Measurements from ENCODE around the gene CANX.
"Not testable (repeated sequence)": the region's sequence is repeated elsewhere in the genome, so short reads cannot be mapped to it uniquely, and the experiment has no call there.

Gene CANX, protein sequence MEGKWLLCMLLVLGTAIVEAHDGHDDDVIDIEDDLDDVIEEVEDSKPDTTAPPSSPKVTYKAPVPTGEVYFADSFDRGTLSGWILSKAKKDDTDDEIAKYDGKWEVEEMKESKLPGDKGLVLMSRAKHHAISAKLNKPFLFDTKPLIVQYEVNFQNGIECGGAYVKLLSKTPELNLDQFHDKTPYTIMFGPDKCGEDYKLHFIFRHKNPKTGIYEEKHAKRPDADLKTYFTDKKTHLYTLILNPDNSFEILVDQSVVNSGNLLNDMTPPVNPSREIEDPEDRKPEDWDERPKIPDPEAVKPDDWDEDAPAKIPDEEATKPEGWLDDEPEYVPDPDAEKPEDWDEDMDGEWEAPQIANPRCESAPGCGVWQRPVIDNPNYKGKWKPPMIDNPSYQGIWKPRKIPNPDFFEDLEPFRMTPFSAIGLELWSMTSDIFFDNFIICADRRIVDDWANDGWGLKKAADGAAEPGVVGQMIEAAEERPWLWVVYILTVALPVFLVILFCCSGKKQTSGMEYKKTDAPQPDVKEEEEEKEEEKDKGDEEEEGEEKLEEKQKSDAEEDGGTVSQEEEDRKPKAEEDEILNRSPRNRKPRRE

DNA sequence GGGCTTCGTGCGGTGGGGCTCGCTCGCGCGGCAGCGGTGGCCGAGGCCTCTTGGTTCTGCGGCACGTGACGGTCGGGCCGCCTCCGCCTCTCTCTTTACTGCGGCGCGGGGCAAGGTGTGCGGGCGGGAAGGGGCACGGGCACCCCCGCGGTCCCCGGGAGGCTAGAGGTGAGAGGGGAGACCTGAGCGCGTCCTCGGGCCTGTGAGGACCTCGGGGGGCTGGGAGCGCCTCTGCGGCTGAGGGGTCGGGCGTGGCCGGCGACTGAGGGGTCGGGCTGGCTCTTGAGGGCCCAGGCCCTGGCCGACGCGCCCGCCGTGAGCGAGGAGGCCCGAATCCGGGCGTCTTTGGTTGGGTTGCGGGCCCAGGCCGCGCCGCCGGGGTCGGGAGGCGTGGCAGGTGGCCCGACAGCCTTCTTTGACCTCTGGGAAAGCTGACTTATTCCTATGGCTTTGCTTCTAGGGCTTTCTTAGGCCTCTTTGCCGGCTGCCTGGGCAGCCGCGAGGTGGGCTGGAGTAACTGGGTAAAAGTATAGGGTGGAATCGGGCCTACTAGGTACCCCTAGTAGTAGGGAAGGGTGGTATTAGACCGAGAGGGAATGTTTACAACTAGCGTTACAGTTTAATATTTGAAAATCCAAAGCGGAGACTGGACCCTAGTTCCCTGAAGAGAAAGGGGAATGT lies at the start of gene CANX:
TSS of gene CANX (plus strand) at position 33 of the 681 bp plus-strand sequence. CDS start 6,715 bp downstream, outside the sequence.
- Histone ChIP-seq H3K27ac (ENCODE audit: low read depth, low read length) (peak within 1 kb of the TSS; percentile 68), H3K9me2 (replicated peaks; ENCODE audit: control insufficient read depth, low read length) (no peaks in the 10 kb centered on the region), H3K9me3 (ENCODE audit: control insufficient read depth, insufficient read depth, low read length) (no peaks in the 10 kb centered on the region), H3K79me2 (ENCODE audit: control insufficient read depth, low read length) (peaks cover 64% of the 10 kb centered on the region), H4K20me1 (ENCODE audit: control insufficient read depth, insufficient read depth, low read depth, low read length) (peaks cover 24% of the 10 kb centered on the region), H3K4me2 (ENCODE audit: low read length) (peak within 1 kb of the TSS; percentile 90), H3F3A (ENCODE audit: control insufficient read depth, insufficient read depth) (no peaks in the 10 kb centered on the region; the same call in 1 of the 2 replicates), H3K36me3 (ENCODE audit: control insufficient read depth, low read length) (peaks cover 50% of the 10 kb centered on the region), H3K4me3 (ENCODE audit: low read length) (peak within 1 kb of the TSS; percentile 96), H3K27me3 (ENCODE audit: control insufficient read depth, low read length) (no peaks in the 10 kb centered on the region), H3K4me1 (ENCODE audit: control insufficient read depth, low read length) (peaks cover 38% of the 10 kb centered on the region)
- TF ChIP-seq EZH2phosphoT487 (IDR thresholded peaks at IDR 0.05; ENCODE audit: borderline replicate concordance, low read length) = no peak
- TF ChIP-seq, protein P1, sequence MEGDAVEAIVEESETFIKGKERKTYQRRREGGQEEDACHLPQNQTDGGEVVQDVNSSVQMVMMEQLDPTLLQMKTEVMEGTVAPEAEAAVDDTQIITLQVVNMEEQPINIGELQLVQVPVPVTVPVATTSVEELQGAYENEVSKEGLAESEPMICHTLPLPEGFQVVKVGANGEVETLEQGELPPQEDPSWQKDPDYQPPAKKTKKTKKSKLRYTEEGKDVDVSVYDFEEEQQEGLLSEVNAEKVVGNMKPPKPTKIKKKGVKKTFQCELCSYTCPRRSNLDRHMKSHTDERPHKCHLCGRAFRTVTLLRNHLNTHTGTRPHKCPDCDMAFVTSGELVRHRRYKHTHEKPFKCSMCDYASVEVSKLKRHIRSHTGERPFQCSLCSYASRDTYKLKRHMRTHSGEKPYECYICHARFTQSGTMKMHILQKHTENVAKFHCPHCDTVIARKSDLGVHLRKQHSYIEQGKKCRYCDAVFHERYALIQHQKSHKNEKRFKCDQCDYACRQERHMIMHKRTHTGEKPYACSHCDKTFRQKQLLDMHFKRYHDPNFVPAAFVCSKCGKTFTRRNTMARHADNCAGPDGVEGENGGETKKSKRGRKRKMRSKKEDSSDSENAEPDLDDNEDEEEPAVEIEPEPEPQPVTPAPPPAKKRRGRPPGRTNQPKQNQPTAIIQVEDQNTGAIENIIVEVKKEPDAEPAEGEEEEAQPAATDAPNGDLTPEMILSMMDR (IDR thresholded peaks at IDR 0.05; ENCODE audit: low read depth, low read length, poor library complexity, severe bottlenecking) = no peak

DNA sequence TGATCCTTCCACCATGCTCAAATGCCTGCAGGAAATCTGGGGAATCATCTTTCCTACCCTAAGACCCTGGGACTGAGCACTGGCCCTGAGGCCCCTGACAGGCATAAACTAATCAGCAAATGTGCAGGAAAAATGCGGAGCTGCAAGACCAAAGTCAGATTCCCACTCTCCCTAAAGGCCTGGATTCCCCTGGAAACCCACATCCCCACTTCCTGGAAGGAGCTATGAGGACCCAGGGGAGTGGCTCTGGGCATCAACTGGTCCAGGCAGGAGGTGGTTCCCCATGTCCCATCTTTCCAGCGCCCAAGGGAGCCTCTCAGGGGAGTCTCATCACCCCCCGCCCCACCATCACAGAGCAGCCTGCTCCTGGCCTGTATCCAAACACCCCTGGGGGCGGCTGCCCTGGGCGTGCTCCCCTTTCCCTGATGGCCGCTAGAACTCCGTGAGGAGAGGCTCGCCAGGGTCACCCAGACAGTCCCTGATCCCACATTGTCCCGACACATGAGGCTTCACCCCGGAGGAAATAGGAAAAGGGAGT lies 49.5 kb upstream of the CANX start:
- not testable (repeated sequence) for H3K4me2 ChIP-seq (ENCODE audit: low read length); H3K9me3 ChIP-seq (ENCODE audit: control insufficient read depth, insufficient read depth, low read length); H3K9me2 ChIP-seq (replicated peaks; ENCODE audit: control insufficient read depth, low read length); H3K79me2 ChIP-seq (ENCODE audit: control insufficient read depth, low read length); H3F3A ChIP-seq (ENCODE audit: control insufficient read depth, insufficient read depth); H4K20me1 ChIP-seq (ENCODE audit: control insufficient read depth, insufficient read depth, low read depth, low read length); H3K4me3 ChIP-seq (ENCODE audit: low read length); H3K36me3 ChIP-seq (ENCODE audit: control insufficient read depth, low read length); H3K27ac ChIP-seq (ENCODE audit: low read depth, low read length); H3K27me3 ChIP-seq (ENCODE audit: control insufficient read depth, low read length); H3K4me1 ChIP-seq (ENCODE audit: control insufficient read depth, low read length)

DNA sequence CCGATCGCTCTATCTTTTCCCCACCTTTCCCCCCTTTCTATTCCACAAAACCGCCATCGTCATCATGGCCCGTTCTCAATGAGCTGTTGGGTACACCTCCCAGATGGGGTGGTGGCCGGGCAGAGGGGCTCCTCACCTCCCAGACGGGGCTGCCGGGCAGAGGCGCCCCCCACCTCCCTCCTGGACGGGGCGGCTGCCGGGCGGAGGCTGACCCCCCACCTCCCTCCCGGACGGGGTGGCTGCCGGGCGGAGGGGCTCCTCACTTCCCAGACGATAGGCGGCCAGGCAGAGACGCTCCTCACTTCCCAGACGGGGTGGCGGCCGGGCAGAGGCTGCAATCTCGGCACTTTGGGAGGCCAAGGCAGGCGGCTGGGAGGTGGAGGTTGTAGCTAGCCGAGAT lies 48.5 kb upstream of the CANX start:
- not testable (repeated sequence) for H3K4me1 ChIP-seq (ENCODE audit: control insufficient read depth, low read length); H3K36me3 ChIP-seq (ENCODE audit: control insufficient read depth, low read length); H3K4me3 ChIP-seq (ENCODE audit: low read length); H3K79me2 ChIP-seq (ENCODE audit: control insufficient read depth, low read length); H3F3A ChIP-seq (ENCODE audit: control insufficient read depth, insufficient read depth); H3K27me3 ChIP-seq (ENCODE audit: control insufficient read depth, low read length); H4K20me1 ChIP-seq (ENCODE audit: control insufficient read depth, insufficient read depth, low read depth, low read length); H3K9me3 ChIP-seq (ENCODE audit: control insufficient read depth, insufficient read depth, low read length); H3K9me2 ChIP-seq (replicated peaks; ENCODE audit: control insufficient read depth, low read length); H3K27ac ChIP-seq (ENCODE audit: low read depth, low read length); H3K4me2 ChIP-seq (ENCODE audit: low read length)

DNA sequence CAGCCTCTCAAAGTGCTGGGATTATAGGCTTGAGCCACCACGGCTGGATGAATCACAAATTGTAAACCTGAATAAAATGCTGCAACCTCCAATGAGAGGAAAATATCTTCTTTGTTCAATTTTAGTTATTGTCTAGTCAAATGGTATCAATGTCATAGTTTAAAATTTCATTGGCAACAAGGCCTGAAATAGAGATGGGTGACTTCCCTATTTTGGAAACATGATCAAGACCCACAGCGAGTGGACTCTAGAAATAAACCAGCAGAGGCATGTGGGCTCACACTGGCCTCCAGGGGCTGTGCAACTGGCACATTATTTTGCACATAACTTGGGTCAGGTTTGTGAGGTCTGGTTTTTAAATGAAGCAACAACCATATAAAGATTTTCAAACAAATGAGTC lies 45.6 kb upstream of the CANX start:
- H3K79me2 ChIP-seq (ENCODE audit: control insufficient read depth, low read length); H3K36me3 ChIP-seq (ENCODE audit: control insufficient read depth, low read length); H3K4me3 ChIP-seq (ENCODE audit: low read length); H3F3A ChIP-seq (ENCODE audit: control insufficient read depth, insufficient read depth); H3K4me2 ChIP-seq (ENCODE audit: low read length); H3K27me3 ChIP-seq (ENCODE audit: control insufficient read depth, low read length); H3K4me1 ChIP-seq (ENCODE audit: control insufficient read depth, low read length); H3K9me3 ChIP-seq (ENCODE audit: control insufficient read depth, insufficient read depth, low read length); H3K9me2 ChIP-seq (replicated peaks; ENCODE audit: control insufficient read depth, low read length); H3K27ac ChIP-seq (ENCODE audit: low read depth, low read length); H4K20me1 ChIP-seq (ENCODE audit: control insufficient read depth, insufficient read depth, low read depth, low read length): not testable (repeated sequence)

DNA sequence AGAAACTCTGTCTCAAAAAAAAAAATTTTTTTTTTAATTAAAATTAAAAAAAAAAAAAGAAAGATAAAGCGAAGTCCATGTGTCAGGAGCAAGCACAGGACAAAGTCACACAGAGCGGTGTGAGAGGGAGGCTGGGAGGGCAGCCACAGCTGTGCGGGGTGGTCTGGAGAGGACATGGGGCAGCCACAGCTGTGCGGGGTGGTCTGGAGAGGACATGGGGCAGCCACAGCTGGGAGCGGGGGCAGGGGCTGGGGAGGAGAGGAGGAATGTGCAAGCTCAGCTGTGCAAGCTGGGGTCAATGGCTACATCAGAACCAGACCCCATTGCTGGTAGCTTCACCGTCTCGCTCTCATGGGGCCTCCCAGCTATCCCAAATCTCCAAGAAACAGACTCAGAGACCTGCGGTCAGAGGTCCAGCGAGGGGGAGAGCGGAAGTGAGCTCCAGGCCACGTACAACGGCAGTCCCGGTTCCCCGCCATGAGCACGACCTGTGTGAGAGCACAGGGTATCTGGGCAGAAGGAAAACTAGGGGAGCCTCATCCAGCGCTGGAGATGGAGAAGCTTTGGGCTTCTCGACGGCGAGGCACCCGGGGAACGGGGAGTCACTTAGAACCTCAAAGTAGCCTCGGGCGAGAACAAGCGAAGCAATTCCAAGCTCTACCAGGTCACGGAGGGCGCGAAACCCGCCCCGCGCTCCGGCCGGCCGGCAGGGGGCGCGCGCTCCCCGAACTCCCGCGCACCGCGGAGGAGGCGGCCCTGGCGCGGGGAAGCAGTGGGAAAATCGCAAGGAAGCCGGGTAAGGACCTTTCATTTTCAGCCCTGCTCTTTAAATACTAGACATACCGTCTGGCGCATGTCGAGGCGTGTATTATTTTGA lies 41.2 kb upstream of the CANX start:
- H3K79me2 ChIP-seq (ENCODE audit: control insufficient read depth, low read length); H3K27ac ChIP-seq (ENCODE audit: low read depth, low read length); H3K9me3 ChIP-seq (ENCODE audit: control insufficient read depth, insufficient read depth, low read length); H4K20me1 ChIP-seq (ENCODE audit: control insufficient read depth, insufficient read depth, low read depth, low read length); H3F3A ChIP-seq (ENCODE audit: control insufficient read depth, insufficient read depth); H3K4me1 ChIP-seq (ENCODE audit: control insufficient read depth, low read length); H3K36me3 ChIP-seq (ENCODE audit: control insufficient read depth, low read length); H3K9me2 ChIP-seq (replicated peaks; ENCODE audit: control insufficient read depth, low read length); H3K27me3 ChIP-seq (ENCODE audit: control insufficient read depth, low read length): not testable (repeated sequence)
- Histone ChIP-seq H3K4me2 (ENCODE audit: low read length) (peak overlapping the region; percentile 56), H3K4me3 (ENCODE audit: low read length) (peak overlapping the region; percentile 55)

DNA sequence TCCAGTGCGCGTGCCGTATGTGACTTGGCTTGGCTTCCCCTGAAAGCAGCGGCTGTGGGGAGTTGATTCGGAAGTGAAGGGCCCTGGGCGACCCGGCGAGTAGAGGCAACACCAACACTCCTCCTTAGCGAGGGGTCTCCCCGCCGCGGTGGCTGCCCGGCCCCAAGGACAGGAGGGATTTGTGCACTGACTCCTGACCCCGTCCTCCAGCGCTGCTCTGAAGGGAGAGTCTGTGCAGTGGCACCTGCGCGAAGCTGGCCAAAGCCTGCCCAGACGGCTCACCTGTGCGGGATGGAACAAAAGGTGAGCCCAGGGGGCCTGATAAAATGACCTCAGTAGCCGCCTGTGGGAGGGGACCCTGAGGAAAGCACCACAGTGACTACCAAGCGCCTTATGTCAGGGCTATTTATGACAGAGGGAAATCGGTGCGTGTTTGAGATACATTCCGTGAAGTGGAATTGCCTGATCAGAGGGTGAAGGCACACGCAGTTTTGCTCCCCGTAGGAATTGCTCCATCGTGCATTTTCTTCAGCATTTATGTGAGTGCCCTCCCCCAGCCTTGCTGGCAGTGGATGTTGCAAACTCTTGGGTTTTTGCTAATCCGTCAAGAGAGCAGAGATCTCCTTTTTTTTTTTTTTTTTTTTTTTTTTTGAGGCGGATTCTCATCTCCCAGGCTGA lies 40.4 kb upstream of the CANX start:
- H3K27ac ChIP-seq (ENCODE audit: low read depth, low read length); H3K36me3 ChIP-seq (ENCODE audit: control insufficient read depth, low read length); H4K20me1 ChIP-seq (ENCODE audit: control insufficient read depth, insufficient read depth, low read depth, low read length); H3K79me2 ChIP-seq (ENCODE audit: control insufficient read depth, low read length); H3K9me3 ChIP-seq (ENCODE audit: control insufficient read depth, insufficient read depth, low read length); H3K4me1 ChIP-seq (ENCODE audit: control insufficient read depth, low read length); H3F3A ChIP-seq (ENCODE audit: control insufficient read depth, insufficient read depth); H3K9me2 ChIP-seq (replicated peaks; ENCODE audit: control insufficient read depth, low read length); H3K27me3 ChIP-seq (ENCODE audit: control insufficient read depth, low read length): not testable (repeated sequence)
- Histone ChIP-seq H3K4me2 (ENCODE audit: low read length) (peak overlapping the region; percentile 84), H3K4me3 (ENCODE audit: low read length) (peak overlapping the region; percentile 76)
